Measurements from ENCODE around the gene KRT25.
"Not testable (repeated sequence)": the region's sequence is repeated elsewhere in the genome, so short reads cannot be mapped to it uniquely, and the experiment has no call there.

Gene KRT25

GRCh38 chr17:40753804-40754203, 1.3 kb downstream of the KRT25 start:
- DNase-seq (ENCODE audit: low read depth in 4 of 4, low spot score in 1 of 4), result no peak

DNA sequence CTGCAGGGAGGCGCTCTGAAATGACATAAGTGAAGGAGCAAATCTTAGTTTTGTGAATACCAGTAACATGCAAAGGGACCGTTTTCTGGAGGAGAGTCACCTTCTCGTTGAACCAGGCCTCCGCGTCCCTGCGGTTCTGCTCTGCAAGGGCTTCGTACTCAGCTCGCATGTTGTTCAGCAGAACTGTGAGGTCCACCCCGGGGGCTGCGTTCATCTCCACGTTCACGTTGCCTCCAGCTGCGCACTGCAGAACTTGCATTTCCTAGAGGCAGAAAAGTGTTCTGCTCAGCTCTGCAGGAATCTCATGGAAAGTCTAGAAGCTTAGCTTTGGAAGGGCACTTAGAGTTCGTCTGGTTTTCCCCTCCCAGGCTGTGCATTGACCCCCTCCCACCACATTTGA, 4.1 kb downstream of the KRT25 start:
- DNase-seq (ENCODE audit: low read depth in 4 of 4, low spot score in 1 of 4), result no peak

DNA sequence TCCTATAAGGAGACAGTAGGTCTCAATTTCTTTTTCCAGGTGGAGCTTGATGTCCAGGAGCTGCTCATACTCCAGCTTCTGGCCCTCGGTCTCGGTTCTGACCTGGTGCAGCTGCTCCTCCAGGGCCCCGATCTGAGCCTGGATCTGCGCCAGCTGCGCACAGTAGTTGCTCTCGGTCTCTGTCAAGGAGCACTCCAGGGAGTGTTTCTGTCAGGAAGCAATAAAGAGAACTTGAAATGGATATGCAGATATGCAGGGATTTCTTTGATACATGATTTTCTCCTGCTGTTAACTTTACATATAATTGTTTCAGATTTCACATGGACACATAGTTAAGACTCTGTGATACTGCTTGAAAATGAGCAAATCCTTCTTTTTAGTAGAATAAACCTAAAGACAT, 4.7 kb downstream of the KRT25 start:
- no peak for DNase-seq (ENCODE audit: low read depth in 4 of 4, low spot score in 1 of 4)

DNA sequence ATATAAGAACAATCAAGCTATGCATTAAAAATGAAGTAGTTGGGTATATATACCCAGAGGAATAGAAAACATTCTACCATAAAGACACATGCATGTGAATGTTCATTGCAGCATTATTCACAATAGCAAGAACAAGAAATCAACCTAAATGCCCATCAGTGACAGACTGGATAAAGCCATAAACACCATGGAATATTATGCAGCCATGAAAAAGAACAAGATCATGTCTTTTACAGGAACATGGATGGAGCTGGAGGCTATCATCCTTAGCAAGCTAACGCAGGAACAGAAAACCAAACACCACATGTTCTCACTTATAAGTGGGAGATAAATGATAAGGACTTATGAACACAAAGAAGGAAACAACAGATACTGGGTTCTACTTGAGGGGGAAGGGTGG, 6.5 kb downstream of the KRT25 start:
- DNase-seq (ENCODE audit: low read depth in 4 of 4, low spot score in 1 of 4), result not testable (repeated sequence)

- DNase-seq (ENCODE audit: low read depth in 4 of 4, low spot score in 1 of 4), result no peak
Observed at GRCh38 chr17:40738553-40738952, 16.6 kb downstream of the KRT25 start.

DNA sequence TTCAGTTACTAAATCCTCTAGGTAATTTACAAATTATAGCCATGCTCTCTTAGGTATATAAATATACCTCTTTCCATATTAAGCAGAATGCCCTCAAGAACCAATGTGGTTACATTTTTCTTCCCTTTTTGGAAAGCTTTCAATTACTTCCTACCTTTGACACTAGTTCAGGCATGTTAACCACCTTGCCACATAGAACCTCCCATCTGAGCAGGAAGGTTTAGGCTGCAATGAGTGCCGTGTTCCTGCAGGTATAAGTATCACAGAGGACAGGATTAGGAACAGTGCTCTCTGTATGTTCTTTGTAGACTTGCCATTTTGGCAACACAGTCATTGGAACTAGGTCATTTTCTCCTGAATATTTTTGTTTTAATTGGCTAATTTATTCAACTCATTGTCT, 20.1 kb downstream of the KRT25 start:
- DNase-seq (ENCODE audit: low read depth in 4 of 4, low spot score in 1 of 4), result no peak

DNA sequence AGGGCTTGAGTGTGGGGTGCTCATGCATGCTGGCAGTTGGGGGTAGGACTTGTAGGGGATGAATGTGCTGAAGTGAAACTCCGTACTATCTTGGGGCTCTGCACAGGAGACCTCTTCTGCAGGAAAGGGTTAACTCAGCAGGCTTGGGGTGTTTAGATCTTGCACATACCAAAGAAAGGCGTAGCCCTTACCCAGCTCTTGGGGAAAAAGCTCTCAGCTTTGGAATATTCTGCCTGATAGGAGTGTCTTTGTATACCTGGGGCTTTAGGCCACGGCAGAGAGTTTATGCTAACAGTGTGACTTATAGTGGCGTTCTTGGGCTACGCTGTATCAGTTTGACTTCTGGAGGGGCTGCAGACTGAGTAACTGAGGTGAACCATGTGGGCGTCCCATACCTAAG, 21.1 kb downstream of the KRT25 start:
- no peak for DNase-seq (ENCODE audit: low read depth in 4 of 4, low spot score in 1 of 4)

DNA sequence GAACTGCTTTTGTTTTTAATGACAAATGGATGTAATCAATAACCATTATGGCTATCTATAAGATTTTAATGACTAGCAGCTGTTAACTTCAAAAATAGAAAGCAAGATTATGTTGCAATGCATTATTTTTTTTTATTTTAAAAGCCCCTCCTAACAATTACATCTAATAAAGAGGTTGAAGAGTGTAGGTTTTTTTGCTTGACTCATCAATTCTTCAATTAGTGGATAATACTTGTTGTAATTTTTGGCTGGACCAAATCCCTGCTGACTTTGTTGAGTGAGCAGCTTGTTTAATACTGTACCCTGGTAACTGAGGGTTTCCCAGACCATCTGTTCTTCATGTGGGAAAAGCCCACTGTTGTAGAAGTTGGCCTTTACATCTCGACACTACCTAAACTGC, 24.2 kb downstream of the KRT25 start:
- no peak for DNase-seq (ENCODE audit: low read depth in 4 of 4, low spot score in 1 of 4)

- DNase-seq (ENCODE audit: low read depth in 4 of 4, low spot score in 1 of 4), result no peak
Observed at GRCh38 chr17:40727447-40728231, 27.5 kb downstream of the KRT25 start.

DNA sequence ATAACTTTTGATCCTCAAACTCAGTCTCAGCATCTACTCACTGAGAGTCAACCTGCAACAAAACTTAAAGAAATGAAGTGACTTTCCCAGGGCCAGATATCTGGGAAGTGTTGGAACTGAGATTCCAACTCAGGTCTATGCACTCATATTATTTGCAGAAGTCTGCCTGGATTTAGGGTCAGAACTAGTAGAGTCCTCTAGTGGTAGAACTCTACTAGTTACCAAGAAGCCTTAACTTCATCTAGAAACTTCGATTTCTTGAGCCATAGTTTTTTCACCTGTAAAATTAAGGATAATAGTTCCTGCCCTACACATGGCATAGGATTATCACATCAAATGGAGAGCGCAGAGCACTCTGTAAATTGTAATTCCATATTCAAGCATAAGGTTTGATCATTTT, 28.2 kb downstream of the KRT25 start:
- DNase-seq (ENCODE audit: low read depth in 4 of 4, low spot score in 1 of 4), result no peak

DNA sequence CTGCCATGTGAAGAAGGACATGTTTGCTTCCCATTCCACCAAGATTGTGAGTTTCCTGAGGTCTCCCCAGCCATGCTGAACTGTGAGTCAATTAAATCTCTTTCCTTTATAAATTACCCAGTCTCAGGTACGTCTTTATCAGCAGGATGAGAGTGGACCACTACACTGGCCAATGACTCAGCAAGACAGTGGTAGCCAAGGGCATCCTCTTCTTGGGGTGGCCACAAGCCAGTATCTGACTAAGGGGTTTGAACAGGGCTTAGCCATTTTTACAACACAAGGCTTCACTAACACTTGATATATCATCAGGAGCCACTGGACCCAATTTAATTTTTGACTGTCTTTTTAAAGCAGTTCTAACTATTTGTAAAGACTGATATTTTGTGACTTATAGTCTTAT, 30.5 kb downstream of the KRT25 start:
- no peak for DNase-seq (ENCODE audit: low read depth in 4 of 4, low spot score in 1 of 4)

- no peak for DNase-seq (ENCODE audit: low read depth in 4 of 4, low spot score in 1 of 4)
Observed at GRCh38 chr17:40722241-40722640, 32.9 kb downstream of the KRT25 start.

- no peak for DNase-seq (ENCODE audit: low read depth in 4 of 4, low spot score in 1 of 4)
Observed at GRCh38 chr17:40720899-40721298, 34.2 kb downstream of the KRT25 start.

DNA sequence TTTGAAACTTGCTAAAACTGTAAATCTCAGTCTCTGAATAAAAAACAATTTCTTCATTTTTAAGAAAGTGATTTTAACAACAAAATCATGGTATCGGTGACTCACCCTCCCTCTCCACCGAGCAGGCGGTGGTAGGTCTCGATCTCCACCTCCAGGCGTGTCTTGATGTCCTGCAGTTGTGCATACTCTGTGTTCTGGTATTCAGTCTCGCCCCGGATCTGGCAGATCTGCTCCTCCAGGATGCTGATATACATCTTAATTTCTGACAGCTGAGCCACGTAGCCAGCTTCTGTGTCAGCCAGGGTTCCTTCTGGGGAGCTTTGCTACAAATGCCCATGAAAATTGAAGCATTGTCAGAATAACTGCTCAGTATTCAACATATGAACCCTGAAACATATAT, 36.2 kb downstream of the KRT25 start:
- no peak for DNase-seq (ENCODE audit: low read depth in 4 of 4, low spot score in 1 of 4)

- no peak for DNase-seq (ENCODE audit: low read depth in 4 of 4, low spot score in 1 of 4)
Observed at GRCh38 chr17:40717776-40718175, 37.4 kb downstream of the KRT25 start.

DNA sequence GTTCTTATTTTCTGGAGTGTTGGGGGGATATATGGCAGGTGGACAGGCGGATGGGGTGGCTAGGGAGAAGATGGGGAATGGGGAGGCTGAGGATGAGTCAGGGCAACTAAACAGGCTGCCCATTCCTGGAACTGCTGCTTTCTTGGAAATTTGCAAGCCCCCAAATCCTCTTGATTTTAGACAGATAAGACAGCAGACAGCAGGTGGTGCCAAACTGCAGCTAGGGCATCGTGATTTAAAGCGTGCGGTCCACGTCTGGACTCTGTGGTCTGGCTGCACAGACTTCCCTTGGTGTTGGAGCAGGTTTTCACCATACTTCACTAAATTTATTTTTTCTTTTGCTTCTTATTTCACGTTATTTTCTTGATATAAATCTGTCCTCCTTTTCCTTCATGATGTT, 40.7 kb downstream of the KRT25 start:
- DNase-seq (ENCODE audit: low read depth in 4 of 4, low spot score in 1 of 4), result no peak

DNA sequence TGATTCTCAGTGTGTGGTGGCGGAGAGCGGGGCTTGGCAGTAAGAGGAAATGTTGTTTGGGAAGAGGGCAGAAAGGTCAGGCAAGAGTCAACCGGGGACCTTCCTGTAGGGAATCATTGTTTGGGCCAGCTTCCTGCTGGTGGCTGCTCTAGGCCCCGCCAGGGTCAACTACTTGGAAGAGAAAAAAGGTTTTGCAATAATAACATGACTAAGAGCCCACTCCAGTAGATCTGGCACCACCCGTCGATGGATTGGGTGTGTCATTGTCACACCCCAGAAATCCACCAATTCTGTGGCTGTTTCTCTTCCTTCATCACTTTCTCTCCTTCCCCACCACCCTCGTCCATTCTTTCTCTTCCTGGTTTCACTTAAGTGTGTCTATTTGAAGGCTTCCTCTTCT, 47.4 kb downstream of the KRT25 start:
- DNase-seq (ENCODE audit: low read depth in 4 of 4, low spot score in 1 of 4), result no peak

- DNase-seq (ENCODE audit: low read depth in 4 of 4, low spot score in 1 of 4), result no peak
Observed at GRCh38 chr17:40705584-40705983, 49.5 kb downstream of the KRT25 start.

GRCh38 chr17:40703652-40704051, 51.5 kb downstream of the KRT25 start, which contains the start of gene KRT24:
Gene KRT24 (minus strand): TSS chr17:40703752. CDS start chr17:40703693, 59 bp downstream.
- DNase-seq (ENCODE audit: low read depth in 4 of 4, low spot score in 1 of 4), result no peak

- no peak for DNase-seq (ENCODE audit: low read depth in 4 of 4, low spot score in 1 of 4)
Observed at GRCh38 chr17:40702271-40702670, 52.9 kb downstream of the KRT25 start.

DNA sequence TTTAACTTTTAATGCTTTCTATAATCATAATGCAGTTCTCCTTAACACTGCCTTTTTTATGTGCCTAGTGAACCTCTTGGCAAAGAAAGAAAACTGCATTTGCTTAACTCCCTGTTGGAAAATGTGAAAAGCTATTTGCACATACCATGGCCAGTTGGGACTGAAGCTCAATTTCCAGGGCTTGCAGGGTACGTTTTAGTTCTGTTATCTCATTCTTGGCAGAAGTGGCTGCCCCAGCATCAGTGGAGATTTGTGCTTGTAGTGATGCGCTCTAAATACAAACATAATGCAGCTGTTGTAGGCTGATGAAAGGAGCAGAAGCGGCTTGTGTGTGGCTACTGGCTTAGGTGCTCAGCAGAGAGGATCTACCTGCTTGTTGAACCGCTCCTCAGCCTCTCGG, 55.3 kb downstream of the KRT25 start:
- no peak for DNase-seq (ENCODE audit: low read depth in 4 of 4, low spot score in 1 of 4)

DNA sequence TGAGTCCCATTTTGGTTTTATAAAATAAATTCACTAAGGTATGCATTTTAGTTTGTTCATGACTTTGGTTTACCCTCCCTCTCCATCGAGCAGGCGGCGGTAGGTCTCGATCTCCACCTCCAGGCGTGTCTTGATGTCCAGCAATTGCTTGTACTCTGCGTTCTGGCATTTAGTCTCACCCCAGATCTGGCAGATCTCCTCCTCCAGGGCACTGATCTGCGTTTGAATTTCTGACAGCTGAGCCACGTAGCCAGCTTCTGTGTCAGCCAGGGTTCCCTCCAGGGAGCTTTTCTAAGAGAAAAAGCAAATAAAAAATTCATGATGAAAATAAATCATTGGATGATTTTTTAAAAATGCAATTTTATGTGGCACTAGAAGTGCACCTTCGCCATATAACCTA, 55.8 kb downstream of the KRT25 start:
- no peak for DNase-seq (ENCODE audit: low read depth in 4 of 4, low spot score in 1 of 4)
